HL-60/S4 treated with phorbol 12-myristate 13-acetate at 8.2 ng/mL for 4 days and 3 days (cell line): ENCODE data around the gene OPALIN.
"Not testable (repeated sequence)": the region's sequence is repeated elsewhere in the genome, so short reads cannot be mapped to it uniquely, and the experiment has no call there.

Experiments used
- in situ Hi-C: fragments of 300-500 bp; cut with MboI; formaldehyde crosslinking; loops from 2 replicates; pipeline ENCODE4 v1.15.0; 2022; ENCODE audit warnings: low sequenced_read_pairs

OPALIN gene

GRCh38 chr10:96339956-96340904 is 18.6 kb downstream of the OPALIN start:
- in situ Hi-C loops, result no loop called here

DNA sequence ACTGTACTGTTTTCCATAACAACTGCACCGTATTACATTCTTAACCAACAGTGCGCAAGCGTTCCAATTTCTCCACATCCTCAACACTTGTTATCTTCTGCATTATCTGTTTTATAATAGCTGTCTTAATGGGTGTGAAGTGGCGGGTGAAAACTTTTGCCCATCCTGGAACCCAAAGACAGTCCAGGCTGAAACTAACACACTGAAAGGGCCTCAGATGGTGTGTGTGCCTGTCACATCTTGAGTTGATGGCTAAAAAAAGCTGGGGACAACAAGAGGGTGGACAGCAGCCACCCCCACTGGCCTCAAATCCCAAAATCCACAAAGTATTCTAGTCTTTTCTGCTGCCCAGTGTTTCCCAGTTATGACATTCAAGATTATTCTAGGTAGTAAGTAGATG is 19.4 kb downstream of the OPALIN start:
- in situ Hi-C loops, result no loop called here

- in situ Hi-C loops, result no loop called here
Observed at GRCh38 chr10:96338279-96338925, 20.4 kb downstream of the OPALIN start.

DNA sequence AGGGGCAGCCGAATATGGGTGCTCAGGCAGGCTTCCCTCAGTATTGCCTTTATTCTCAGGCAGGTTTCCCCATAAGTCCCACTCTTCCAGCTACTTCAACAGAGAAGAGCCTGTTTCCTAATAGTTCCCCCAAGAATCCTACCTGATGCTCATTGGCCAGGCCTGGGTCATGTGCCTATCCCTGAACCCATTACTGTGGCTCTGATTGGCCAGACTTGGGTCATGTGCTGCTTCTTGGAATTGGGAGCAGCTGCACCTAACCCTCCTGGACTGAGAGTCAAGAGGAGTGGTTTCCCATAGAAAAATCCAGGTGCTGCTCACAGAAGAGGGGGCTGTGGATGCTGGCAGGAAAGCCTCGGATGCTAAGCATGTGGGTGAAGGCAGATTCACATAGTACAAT is 21.7 kb downstream of the OPALIN start:
- in situ Hi-C loops, result no loop called here

DNA sequence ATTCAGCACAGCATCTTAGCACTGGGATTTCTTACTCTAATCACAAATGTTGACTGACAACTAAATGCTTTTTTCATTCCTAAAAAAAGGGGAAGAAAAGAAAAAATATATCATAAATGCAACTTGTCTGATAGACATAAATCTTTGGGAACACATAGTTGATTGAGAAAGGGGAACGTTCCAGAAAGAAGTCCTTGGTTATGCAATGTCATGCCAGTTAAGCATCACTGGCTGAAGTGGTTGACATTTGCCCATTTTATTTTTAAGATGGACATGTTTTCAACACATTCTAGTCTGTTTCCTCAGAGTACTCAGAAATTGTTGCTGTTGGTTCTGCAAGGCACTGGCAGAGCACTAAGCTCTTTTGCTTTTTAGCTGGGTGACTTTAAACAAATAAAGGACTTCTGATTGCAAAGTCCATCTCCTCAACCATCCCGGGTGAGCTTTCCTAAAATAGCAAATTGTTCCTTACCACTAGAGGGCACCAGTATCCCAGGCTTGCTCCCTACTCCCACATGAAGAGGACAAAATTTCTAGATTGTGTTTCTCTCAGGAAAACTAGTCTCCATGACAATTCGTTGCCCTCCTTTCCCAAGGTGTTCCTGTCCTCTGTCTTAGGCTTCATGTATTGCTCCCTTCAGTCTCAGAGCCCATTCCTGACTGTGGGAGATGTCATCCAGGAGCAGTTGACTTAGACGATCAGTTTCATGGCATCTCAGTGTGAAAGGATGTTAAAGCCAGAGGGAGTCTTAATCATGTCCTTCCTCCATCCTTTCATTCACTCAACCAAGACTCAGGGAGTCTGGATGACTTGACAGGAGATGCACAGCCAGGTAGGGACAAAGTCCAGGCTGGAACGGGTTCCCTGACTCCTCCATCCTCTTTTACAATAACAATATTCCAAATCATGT is 23.9 kb downstream of the OPALIN start:
- in situ Hi-C loops, result no loop called here

DNA sequence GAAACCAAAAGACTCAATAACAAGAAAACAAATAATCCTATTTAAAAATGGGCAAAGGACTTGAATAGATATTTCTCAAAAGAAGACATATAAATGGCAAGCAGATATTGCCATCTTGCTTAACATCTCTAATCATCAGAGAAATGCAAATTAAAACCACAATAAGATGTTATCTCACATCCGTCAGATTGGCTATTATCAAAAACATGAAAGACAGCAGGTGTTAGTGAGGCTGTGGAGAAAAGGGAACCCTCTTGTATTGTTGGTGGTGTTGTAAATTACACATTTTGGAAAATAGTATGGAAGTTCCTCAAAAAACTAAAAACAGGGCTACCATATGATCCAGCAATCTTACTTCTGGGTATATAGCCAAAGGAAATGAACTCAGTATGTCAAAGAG is 25.7 kb downstream of the OPALIN start:
- in situ Hi-C loops, result no loop called here

DNA sequence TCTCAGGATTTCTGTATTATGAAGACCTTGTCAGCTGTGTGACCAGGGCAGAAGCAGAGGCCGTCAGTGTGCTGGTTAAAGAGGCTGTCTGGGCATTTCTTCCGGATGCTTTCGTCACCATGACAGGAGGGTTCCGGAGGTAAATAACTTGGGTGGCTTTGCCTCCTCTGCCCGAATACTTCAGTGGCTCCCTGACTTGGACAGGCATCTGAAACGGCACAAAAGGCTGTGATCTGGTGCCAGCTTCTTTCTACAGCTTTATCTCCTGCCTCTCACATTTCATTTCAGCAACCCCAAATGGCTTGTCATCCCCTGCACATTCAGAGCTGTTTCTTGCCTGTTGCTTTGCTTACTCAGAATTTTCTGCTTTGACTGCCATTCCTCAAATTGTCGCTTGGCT is 31.3 kb downstream of the OPALIN start:
- in situ Hi-C loops, result no loop called here

DNA sequence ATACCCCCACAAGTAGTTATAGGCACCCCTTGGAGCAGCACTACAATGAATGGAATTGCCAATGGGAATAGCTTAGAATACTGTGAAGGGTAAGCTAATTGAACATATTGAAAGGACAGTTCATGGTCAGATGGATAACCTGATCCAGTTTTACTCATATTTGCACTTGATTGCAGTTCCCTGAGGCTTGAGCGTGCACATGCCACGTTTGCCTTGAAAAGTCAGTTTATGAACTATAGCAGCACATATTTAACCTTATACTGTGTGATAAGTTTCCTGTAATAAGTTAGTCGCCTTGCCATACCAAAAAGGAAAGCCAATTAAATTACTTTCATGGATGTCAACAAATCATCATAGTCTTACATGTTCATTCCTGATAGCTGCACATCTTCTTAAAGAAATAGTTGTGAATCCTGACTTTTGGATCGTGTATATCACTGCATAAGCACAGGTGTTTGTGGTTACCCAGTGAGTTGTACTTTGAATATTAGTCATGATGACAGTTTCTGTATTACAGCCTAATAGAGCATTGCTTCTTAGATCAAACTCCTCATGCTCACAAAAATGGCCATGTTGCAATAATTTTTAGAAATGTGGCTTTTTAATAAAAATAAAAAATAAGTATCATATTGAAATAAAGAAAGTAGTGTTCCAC is 33.0 kb downstream of the OPALIN start:
- in situ Hi-C loops, result no loop called here

DNA sequence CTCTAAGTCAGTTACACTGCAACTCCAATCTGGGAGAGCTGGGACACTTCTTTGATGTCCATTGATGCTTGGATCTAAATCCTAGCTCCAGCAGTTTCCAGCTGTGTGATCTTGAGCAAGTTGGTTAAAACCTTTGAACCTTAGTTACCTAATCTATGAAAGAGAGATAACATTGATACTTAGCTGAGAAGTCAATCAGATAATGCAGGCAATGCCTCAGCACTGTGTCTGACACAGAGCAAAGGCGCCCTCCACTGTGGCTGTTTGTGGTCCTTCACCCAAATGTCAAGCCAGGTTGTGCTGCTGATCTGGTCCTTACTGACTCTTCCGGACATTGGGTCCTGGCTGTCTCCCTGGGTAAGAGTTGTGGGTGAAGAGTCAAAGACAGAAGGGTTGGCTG is 34.4 kb downstream of the OPALIN start:
- in situ Hi-C loops, result no loop called here

DNA sequence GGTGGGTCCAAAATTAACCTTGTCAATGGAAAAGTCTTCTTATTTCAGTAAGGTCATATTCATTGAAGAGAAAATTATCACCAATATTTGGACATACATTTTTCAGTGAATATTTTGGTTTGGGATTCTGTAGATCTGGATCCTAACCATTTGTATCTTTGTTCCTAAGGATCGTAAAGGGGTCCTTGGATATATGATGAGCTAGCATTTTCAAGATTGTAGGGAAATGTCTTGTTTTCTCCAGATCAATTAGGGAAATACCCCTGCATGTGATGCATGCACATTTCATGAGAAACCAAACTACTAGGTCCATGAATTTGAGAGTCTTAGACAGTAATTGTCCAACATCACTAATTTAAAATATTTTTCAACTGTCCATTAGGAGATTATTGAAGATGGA is 36.5 kb downstream of the OPALIN start:
- in situ Hi-C loops, result no loop called here

GRCh38 chr10:96321822-96322221 is 37.0 kb downstream of the OPALIN start:
- in situ Hi-C loops, result no loop called here

DNA sequence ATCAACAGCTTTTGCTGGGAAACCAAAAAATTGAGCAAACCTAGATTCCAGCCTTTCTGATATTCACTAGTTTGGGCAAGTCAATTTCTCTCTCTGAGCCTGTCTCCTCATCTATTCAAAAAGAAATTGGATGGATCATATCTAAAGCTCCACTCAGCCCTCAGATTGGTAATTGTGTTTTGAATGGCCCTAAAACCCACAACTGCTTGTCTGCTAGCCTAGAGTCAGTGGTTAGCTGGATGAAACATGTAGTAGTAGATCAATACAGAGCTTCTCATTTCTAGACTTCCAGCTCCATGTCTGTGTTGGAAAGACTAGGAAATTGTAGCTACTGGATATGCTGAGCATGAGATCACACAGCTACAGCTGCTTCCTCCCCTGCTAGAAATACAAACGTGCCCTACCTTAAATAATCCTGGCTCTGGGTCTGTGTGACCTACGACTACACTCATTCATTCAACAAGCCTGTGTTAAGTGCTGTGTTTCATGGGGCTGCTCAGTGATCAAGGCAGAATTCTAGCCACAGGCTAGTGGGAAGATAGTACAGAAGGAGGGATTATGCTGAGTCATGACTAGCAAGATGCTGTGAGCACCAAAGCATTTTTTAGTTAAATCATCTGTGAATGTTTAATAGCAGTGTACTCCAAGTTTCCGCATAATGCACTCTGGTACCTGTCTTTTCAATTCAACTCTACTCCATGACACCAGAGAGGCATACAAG is 38.9 kb downstream of the OPALIN start:
- in situ Hi-C loops, result no loop called here

DNA sequence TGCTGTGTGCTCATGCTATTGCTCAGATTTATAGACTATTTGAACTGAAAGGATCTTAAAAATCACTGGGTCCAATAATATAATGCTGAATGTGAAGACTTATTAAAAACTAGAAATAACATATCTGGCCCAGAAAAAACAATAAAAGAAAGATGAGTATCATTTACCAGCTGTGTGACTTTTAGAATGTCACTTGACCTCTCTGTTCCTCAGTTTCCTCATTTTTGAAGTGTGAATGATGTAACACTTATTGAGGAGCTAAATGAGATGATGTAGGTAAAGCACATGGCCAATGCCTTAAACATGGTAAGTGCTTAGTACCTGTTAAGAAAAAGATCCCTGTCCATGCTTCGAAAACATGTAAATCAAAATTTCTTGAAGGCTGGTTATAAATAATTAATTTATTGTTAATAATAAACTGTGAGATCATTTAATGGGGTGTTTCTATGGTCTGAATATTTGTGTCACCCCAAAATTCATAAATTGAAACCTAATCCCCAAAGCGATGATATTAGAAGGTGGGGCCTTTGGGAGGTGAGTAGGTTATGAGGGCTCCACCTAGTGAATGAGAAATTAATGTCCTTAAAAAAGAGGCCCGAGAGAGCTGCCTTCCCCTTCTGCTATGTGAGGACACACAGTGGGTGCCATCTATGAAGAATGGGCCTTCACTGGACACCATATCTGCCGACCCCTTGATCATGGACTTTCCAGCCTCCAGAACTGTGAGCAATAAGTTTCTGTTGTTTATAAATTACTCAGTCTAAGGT is 41.6 kb downstream of the OPALIN start:
- in situ Hi-C loops, result no loop called here

DNA sequence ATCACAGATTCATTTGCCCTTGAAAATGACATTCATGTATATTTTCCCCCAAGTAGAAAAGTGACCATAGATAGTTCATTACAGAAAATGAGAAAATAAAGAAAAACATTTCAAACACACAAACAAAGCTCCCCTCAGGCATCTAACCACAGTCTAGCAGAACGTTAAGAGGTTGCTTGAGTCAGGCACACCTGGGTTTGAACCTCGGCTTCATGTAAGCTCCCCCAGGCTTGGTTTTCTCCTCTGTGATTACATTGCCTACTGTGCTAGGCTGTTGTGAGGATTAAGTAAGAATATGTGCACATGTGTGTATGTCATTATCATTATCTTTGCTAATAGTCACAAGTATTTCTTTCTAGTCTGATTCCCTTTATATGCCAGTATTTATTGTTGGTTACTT is 45.5 kb downstream of the OPALIN start:
- in situ Hi-C loops, result no loop called here

- in situ Hi-C loops, result no loop called here
Observed at GRCh38 chr10:96311180-96311715, 47.6 kb downstream of the OPALIN start.

DNA sequence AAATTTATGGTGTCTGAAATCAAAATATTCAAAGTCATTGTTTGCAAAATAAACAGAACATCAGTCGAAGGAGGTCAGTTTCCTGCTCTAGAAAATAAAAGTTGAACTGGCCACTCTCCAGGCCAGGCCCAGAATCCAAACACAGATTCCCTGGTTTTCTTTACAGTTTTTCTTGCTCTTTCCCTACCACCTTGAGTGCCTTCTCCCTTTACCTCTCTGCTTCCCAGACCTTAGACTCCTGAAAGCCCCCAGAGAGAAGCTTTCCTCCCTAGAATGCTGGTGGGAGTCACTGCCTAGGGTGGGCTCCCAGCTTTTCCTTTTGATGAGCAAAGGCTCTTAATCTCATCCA is 48.5 kb downstream of the OPALIN start:
- in situ Hi-C loops, result no loop called here

DNA sequence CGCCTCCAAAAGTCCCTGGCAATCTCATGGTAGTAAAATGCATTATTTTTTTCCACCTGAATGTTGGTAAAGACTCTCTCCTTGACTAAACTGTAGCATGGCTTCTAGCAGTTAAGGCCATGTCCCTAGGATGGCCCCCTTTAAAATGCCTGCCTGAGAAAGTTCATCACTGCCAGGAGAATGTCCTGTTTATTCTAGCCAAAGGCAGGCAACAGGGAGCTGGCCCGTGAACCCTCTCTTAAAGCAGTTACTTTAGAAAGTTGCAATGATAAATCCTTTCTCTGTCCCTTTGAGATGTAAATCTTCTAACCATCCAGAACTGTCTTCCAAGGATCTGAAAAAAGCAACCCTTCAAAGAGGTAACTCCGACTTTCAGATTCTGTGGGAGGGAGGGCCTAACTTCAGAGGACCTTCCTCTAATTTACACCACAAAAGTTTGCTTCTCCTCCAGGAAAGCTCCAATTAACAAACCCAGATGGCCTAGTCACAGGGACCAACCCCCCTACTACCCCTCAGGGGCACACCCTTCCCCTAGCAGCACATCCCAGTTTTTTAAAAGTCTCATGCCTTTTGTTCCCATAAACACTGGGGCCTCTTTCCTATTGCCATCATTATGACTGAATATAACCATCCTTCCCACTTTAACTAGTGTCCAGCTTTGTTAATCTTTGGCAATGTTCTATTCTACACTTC is 49.0 kb downstream of the OPALIN start:
- in situ Hi-C loops, result no loop called here

DNA sequence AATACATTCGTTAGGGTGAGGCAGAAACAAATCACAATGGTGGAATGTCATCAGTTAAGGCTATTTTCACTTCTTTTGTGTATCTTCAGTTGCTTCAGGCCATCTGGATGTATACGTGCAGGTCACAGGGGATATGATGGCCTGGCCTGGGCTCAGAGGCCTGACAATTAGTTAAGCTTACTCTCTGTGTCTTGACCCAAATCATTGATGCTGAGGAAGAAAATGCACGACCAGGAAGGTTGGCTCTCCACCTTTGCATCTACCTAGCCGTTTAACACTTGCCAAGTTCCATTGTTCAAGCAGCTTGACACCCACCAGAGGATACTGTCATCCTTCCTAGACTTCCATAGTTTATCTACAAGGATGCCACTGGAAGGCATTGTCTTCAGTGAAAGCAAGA is 49.9 kb downstream of the OPALIN start:
- in situ Hi-C loops, result not testable (repeated sequence)

DNA sequence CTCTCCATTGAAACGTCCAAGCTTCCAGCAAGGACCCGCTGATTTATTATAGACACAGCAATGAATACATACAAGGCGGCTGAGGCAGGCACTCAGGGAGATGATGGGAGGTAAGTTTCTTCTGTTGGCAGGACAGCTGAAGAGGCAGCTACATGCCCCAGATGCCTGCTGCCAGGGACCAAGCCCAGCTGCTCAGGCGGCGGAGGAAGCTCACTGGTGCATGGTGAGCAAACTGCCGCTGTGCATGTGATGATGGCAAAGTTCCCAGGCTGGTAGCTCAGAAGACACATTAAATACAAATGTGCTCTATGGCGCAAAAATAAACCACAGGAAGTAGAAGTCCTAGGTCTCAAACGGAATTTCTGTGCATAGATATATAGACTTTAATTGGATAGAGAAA is 52.3 kb downstream of the OPALIN start:
- in situ Hi-C loops, result no loop called here
